Middle frontal gyrus (tissue), 1 donor: ENCODE data around the gene TMEM101.
"Not testable (repeated sequence)": the region's sequence is repeated elsewhere in the genome, so short reads cannot be mapped to it uniquely, and the experiment has no call there.

ENCODE experiments used
- DNase-seq: peaks from one replicate; pipeline ENCODE4 v3.0.0-alpha.2; 2015; ENCODE audit warnings: low spot score; ENCODE audit errors: extremely low spot score

Gene TMEM101

DNA sequence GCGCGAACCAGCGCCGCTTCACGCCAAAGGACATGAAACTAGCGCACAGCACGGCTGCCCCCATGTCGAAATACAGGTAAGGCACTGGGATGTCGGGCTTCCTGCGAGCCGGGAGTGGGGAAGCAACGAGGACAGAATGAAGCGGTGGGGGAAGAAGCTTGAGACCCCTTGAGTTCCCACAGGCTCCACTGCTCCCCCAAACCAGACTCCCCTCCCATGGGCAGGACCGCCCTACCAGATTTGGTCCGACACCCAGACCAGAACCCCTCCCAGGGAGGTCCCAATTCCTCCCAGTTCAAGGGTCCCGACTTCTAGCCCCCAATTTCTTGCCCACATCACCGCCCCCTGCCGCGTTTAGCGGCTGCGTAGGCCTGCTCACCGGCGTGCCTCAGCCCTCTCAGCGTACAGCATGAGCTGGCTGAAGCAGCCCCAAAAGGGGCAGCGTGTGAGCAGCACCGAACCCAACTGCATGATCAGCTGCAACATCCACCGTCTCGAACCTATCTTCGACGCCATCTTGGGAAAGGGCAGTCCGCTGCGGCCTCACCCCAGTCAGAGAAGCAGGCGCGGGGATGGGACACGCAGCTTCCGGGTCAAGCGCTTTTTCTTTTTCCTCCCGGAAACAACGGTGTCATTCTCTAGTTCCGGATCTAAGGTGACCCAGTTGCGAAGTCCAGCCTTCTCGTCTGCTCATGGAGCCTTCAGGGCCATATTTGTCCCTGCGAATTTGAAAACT is at the start of gene TMEM101:
Gene TMEM101 (minus strand): TSS at position 527 of the 736 bp plus-strand sequence. CDS start 11 bp downstream, at position 516.
- peak; percentile 83 for DNase-seq

DNA sequence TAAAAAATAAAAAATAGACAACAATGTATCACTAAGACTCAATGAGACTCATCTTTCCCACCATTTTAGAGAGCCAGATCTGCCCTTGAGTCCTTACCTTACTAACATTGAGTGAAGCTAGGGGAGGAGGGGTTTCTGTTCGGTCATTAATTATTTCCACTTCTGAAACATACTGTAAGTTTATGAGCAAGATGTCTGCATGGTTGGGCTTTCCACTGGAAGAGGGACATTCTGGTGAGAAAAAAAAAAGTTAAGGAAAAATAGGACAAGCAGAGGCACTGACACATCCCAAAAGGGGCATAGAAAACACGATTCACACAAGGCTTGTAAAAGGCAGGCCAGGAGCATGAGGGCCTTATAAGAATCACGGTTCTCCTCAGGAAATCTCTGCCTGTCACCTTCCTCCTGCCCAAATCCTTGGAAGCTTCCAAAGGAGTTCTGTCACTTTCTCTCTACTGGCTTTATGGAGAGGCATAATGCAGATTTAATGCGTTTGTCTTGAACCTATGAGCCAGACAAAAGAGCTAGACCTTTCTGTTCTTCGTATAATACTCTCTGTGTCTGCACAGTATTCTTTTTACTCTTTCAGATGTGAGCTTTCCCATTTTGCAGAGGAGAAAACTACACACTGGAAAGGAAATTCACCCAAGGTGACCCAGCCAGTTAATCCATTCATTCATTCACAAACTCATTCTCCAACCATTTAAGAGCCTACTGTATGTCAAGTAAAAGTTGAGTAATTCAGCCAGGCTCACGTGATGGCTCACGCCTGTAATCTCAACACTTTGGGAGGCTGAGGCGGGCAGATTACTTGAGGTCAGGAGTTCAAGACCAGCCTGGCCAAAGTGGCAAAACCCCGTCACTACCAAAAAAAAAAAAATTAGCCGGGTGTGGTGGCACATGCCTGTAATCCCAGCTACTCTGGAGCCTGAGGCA is 49.2 kb upstream of the TMEM101 start:
- DNase-seq = no peak

- no peak for DNase-seq
Observed at GRCh38 chr17:44062871-44063270, 48.1 kb upstream of the TMEM101 start.

GRCh38 chr17:44061446-44061845 is 46.7 kb upstream of the TMEM101 start:
- no peak for DNase-seq

- no peak for DNase-seq
Observed at GRCh38 chr17:44059101-44059892, 44.5 kb upstream of the TMEM101 start.

DNA sequence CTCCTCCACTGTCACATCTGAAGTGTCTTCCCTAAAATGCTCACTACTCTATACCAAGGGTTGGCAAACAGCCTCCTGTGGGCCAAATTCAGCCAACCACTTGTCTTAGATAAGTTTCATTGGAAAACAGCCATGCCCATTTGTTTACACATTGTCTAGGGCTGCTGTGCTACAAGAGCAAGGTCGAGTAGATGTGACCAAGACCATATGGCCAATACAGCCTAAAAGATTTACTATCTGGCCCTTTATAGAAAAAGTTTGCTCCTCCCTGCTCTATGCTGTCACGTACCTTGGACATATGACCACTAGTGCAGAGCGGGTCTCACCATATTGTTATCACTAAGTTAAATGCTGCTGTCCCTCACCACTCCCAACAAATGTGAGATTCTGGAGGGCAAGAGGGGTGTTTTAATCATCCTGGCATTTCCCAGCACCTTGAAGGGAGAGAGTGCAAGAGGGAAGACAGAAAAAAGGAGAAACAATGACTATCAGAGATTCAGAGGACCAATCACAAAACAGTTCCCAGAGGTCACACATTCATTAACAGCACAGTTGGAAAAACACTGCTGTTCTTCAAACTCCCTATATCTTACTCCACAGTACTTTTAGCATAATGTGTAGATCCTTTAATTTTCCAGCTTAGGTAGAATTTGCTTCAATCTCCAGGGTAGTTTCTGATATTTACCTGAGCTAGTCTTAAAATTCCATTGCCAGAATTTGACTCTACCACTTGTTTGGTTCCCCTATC is 38.5 kb upstream of the TMEM101 start:
- no peak for DNase-seq

GRCh38 chr17:44049294-44050060 is 34.7 kb upstream of the TMEM101 start:
- no peak for DNase-seq

DNA sequence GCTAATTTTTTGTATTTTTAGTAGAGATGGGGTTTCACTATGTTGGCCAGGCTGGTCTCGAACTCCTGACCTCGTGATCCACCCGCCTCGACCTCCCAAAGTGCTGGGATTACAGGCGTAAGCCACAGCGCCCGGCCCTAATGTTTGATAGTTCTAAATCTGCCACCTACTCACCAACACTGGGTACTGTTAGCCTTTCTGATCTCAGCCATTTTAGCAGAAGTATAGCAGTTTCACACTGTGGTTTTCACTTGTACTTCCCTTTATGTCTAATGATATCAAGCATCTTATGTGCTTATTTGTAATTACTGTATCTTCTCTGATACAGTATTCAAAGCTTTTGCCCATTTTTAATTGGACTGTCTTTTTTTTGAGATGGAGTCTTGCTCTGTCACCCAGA is 32.1 kb upstream of the TMEM101 start:
- DNase-seq = not testable (repeated sequence)

GRCh38 chr17:44045486-44045885 is 30.7 kb upstream of the TMEM101 start:
- no peak for DNase-seq

DNA sequence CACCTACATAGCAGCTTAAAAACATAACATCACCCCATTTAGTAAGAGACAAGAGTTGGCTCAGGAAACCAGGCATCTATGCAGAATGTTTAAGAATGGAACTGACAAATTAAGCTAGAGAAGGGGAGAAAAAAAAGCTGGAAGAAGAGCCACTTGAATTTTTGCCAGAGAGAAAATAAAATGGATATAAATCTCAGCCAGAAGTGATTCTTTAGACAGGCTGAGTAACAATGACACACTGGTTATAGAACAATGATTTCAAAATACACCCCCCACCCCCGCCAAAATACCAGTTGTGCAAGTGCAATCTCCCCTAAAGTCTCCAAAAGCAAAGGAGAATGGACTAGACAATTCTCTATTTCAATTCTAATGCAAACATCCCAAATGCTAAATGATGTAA is 29.3 kb upstream of the TMEM101 start:
- peak; percentile 13 for DNase-seq

DNA sequence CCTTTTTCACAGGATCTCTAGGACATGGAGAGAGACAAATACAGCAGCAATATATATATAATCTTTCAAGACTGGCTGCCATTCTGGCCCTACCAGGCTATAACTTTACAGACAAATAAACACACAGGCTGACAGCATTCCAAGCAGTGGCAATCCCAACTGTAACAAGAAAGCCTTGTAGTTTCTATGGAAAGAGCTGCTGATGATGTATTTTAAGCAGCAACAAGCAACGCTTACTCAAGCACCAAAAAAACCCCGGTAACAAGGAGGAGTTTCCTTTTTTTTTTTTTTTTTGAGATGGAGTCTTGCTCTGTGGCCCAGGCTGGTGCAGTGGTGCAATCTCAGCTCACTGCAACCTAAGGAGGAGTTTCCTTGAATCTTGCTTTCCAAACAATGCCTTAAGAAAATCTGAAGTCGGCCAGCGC is 28.5 kb upstream of the TMEM101 start:
- DNase-seq = no peak

DNA sequence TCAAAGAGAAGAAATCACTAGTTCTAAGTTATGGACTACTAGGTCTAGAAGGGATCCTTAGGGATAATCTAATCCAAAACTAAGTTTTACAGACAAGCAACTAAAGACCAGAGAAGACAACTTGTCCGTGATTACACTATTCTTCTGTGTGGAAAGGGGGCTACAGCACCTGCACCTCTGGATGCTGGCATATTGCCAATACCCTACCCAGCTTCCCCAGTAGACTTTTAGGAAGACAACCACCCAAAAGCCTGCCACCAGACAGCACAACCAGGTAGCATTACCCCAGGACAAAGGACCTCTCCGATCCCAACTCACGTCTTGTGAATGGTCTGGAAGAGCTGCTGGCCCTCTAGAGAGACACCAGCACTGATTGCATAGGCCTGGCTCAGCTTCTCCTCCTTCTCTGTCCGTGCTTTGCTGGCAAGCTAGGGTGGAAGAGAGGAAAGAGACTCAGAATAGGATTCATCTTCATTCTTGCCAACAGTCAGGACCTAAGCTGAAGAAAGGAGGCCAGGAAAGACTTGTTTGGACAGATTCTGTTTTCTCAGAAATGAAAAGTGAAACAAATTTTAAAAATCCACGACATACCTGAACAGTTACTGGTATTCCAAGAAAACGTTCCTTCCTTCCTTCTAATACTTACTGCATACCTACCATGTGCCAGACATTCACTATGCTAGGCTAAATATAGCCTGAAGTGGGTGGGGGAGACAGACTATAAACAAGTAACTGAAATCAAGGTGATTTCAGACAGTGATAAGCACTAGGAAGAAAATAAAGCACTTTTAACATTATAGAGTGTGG is 25.3 kb upstream of the TMEM101 start:
- DNase-seq = no peak

DNA sequence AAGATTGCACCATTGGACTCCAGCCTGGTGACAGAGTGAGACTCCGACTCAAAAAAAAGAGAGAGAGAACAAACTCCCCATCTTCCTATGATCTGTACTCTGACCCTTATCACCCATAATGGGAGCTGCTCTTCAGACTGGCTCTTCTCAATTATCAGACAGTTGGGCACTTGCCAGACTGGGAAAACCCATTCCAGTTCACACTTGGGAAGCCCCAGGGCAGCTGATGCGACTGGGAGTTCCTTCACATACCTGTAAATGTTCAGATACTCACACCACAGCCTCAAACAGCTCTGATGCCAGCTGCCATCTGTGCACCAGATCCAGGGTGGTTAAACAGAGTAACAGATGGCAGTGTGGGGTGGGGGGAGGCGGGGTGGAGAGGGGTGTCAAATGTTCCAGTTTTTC is 23.8 kb upstream of the TMEM101 start:
- no peak for DNase-seq

GRCh38 chr17:44037471-44037870 is 22.7 kb upstream of the TMEM101 start:
- DNase-seq = no peak

- DNase-seq = not testable (repeated sequence)
Observed at GRCh38 chr17:44034688-44035087, 19.9 kb upstream of the TMEM101 start.

DNA sequence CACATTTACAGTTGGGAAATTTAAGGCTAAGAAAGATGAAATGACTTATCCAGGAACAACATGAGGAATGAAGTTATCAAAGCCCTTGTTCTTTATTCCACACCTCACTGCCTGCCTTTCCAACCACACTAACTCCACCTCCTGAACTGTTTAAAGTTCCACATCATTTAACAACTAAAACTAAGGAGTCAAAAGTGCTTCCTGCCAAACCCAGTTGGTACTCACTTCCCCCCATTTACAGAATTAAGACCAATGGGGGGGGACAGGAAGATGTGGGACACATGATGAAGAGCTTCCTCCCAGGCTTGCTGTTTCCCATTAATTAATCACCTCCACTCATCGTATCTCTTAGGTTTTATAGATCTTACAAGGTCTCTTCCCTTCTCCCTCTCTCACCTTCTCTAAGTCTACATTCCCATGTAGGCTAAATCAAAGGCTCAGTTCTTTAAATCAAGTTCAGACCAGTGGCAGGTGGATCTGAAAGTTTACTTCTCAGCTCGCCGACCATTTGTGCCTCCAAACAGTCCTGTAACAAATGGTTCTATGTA is 19.2 kb upstream of the TMEM101 start:
- no peak for DNase-seq

GRCh38 chr17:44030482-44030881 is 15.7 kb upstream of the TMEM101 start:
- no peak for DNase-seq

GRCh38 chr17:44029736-44030135 is 15.0 kb upstream of the TMEM101 start:
- no peak for DNase-seq

DNA sequence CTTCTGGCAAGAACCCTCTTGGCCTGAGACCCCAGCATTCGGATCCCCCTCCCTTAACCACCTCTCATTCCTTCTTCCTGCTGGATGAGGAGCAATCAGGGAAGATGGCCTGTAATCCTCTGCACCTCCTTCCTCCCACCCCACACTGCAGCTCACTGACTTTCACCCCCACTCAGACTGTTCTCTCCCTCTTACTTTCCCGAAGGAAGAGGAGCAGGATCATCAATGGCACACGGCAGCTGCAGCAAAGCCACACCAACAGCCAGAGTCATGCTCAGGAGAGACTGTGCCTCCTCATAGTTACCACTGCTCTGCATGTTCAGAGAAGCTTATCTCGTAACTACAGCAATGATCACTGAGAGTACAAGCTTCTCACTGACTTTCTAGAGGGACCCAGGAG is 10.1 kb upstream of the TMEM101 start:
- no peak for DNase-seq
